ENCODE data around the gene ITIH4. TPM values are rescaled to one million over a fixed set of nuclear protein-coding genes. Genes with fewer than 3 reads are reported as not detected.

The ITIH4 gene
- total RNA-seq, 2 experiments from 2014 or later, result 35.8 to 40.4 TPM

DNA sequence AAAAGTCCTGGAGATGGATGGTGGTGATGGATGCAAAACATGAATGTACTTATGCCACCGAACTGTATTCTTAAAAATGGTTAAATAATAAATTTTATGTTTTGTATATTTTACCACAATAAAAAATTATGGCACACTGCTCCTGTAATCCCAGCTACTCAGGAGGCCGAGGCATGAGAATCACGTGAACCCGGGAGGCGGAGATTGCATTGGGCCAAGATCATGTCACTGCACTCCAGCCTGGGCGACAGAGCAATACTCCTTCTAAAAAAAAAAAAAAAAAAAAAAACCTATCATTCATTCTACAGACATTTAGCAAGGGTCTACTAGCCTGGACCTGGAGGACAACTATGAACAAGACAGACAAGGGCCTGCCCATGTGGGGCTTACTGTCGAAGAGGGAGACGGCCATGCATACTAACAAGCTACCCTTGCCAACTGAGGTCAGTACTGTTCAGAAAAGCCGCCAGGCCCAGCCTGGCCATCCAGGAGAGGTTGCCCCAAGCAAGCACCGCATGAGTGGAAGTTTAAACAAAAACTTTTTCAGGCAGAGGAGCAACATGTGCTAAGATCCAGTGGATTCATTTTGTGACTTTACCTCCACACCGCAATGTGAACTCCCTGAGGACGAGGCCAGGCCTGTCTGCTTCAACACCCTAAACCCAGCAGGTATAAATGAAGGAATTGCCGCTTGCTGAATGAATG is 57.0 kb downstream of the ITIH4 start:
- TF ChIP-seq, protein P1, sequence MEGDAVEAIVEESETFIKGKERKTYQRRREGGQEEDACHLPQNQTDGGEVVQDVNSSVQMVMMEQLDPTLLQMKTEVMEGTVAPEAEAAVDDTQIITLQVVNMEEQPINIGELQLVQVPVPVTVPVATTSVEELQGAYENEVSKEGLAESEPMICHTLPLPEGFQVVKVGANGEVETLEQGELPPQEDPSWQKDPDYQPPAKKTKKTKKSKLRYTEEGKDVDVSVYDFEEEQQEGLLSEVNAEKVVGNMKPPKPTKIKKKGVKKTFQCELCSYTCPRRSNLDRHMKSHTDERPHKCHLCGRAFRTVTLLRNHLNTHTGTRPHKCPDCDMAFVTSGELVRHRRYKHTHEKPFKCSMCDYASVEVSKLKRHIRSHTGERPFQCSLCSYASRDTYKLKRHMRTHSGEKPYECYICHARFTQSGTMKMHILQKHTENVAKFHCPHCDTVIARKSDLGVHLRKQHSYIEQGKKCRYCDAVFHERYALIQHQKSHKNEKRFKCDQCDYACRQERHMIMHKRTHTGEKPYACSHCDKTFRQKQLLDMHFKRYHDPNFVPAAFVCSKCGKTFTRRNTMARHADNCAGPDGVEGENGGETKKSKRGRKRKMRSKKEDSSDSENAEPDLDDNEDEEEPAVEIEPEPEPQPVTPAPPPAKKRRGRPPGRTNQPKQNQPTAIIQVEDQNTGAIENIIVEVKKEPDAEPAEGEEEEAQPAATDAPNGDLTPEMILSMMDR (IDR thresholded peaks at IDR 0.05), result no peak
- POLR2A ChIA-PET, result no interaction called here
- Histone ChIP-seq H3K9me3 (ENCODE audit: control insufficient read depth in 1 of 2, insufficient read depth in 1 of 2, low read length in 2 of 2) (no peaks in the 10 kb centered on the region), H3K36me3 (ENCODE audit: insufficient read depth, low read length) (no peaks in the 10 kb centered on the region), H3K27ac (ENCODE audit: low read depth in 1 of 2, low read length in 2 of 2) (no peak overlapping the region), H3K4me3 (ENCODE audit: low read length) (no peak overlapping the region), H3K27me3 (ENCODE audit: control insufficient read depth in 1 of 2, insufficient read depth in 2 of 2, low read length in 2 of 2) (no peaks in the 10 kb centered on the region), H3K4me1 (ENCODE audit: insufficient read depth, low read length) (peaks cover 14% of the 10 kb centered on the region)
- H3K27ac Mint-ChIP-seq, result no peak overlapping the region
- H3K27me3 Mint-ChIP-seq, result no peaks in the 10 kb centered on the region
- CTCF ChIA-PET, result no interaction called here
- peak overlapping the region; percentile 32 for H3K4me3 Mint-ChIP-seq
- ATAC-seq (ENCODE audit: poor library complexity) (no peak), DNase-seq (peak in 1 of 14 experiments; percentile 4)
- H3K4me1 Mint-ChIP-seq (ENCODE audit: low read depth), result peaks cover 17% of the 10 kb centered on the region
- H3K36me3 Mint-ChIP-seq (ENCODE audit: low read depth), result peaks cover 6% of the 10 kb centered on the region
- intact Hi-C loops (cut with DNase I, micrococcal nuclease), result no loop called here
- no peaks in the 10 kb centered on the region for H3K9me3 Mint-ChIP-seq

DNA sequence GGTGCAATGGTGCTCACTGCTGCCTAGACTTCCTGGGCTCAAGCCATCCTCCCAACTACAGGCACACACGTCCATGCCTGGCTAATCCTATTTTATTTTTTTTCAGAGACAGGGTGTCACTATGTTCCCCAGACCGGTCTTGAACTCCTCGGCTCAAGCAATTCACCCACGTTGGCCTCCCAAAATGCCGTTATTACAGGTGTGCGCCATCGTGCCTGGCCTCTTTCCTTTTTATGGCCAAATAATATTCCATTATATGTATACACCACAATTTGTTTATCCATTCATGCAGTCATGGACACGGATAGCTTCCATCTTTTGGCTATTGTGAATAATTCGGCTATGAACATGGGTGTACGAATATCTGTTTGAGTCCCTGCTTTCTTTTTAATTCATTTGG is 58.8 kb downstream of the ITIH4 start:
- DNase-seq, result no peak
- TF ChIP-seq, protein P1 (IDR thresholded peaks at IDR 0.05), result no peak
- no peaks in the 10 kb centered on the region for H3K36me3 ChIP-seq (ENCODE audit: insufficient read depth, low read length)
- no peaks in the 10 kb centered on the region for H3K9me3 Mint-ChIP-seq
- no peaks in the 10 kb centered on the region for H3K9me3 ChIP-seq (ENCODE audit: control insufficient read depth in 1 of 2, insufficient read depth in 1 of 2, low read length in 2 of 2)
- H3K36me3 Mint-ChIP-seq (ENCODE audit: low read depth), result peaks cover 16% of the 10 kb centered on the region
- no peak overlapping the region for H3K4me3 ChIP-seq (ENCODE audit: low read length)
- CTCF ChIA-PET, result interaction anchor here (0.6 kb wide), 1 partner anchor 52 kb away, joined by 3 read pairs; no protein-coding TSS in a partner anchor
- H3K27ac ChIP-seq (ENCODE audit: low read depth in 1 of 2, low read length in 2 of 2), result no peak overlapping the region
- no peaks in the 10 kb centered on the region for H3K27me3 ChIP-seq (ENCODE audit: control insufficient read depth in 1 of 2, insufficient read depth in 2 of 2, low read length in 2 of 2)
- peaks cover 14% of the 10 kb centered on the region for H3K4me1 ChIP-seq (ENCODE audit: insufficient read depth, low read length)
- intact Hi-C loops (cut with DNase I, micrococcal nuclease), result no loop called here
- H3K27me3 Mint-ChIP-seq, result no peaks in the 10 kb centered on the region
- H3K27ac Mint-ChIP-seq, result peak overlapping the region; percentile 79
- POLR2A ChIA-PET, result interaction anchor here (0.7 kb wide), 1 partner anchor 273 kb away, joined by 3 read pairs; no protein-coding TSS in a partner anchor
- peak overlapping the region; percentile 96 for H3K4me3 Mint-ChIP-seq
- peaks cover 17% of the 10 kb centered on the region for H3K4me1 Mint-ChIP-seq (ENCODE audit: low read depth)
- no peak for ATAC-seq (ENCODE audit: poor library complexity)

DNA sequence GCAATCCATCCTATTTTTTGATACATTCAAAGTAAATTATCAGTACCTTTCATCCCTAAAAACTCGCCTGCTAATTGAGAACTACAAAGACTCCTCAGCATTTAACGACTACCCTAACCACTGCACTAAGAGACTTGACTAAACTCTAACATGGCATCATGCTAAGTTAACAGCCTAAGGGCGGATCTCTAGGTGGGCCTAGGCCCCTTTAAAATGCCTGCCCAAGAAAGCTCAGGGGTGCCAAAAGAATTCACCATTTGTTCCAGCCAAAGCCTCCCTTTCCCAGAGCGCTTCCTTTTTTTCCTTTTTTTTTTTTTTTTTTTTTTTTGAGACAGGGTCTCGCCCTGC is 59.2 kb downstream of the ITIH4 start:
- Mint-ChIP-seq H3K27ac (peak overlapping the region; percentile 79), H3K9me3 (no peaks in the 10 kb centered on the region), H3K4me3 (peak overlapping the region; percentile 96), H3K36me3 (ENCODE audit: low read depth) (peaks cover 19% of the 10 kb centered on the region), H3K27me3 (no peaks in the 10 kb centered on the region), H3K4me1 (ENCODE audit: low read depth) (peaks cover 17% of the 10 kb centered on the region)
- POLR2A ChIA-PET, result interaction anchor here (0.7 to 1.1 kb wide), 3 partner anchors 68 to 275 kb away, joined by 3 read pairs; partner anchors contain the start of gene SFMBT1
- ATAC-seq (ENCODE audit: poor library complexity) (peak; percentile 14), DNase-seq (no peak)
- no peaks in the 10 kb centered on the region for H3K27me3 ChIP-seq (ENCODE audit: control insufficient read depth in 1 of 2, insufficient read depth in 2 of 2, low read length in 2 of 2)
- TF ChIP-seq, protein P1 (IDR thresholded peaks at IDR 0.05), result no peak
- intact Hi-C loops (cut with DNase I, micrococcal nuclease), result no loop called here
- H3K27ac ChIP-seq (ENCODE audit: low read depth in 1 of 2, low read length in 2 of 2), result peak overlapping the region; percentile 63 to 72
- H3K36me3 ChIP-seq (ENCODE audit: insufficient read depth, low read length), result peaks cover 2% of the 10 kb centered on the region
- no peaks in the 10 kb centered on the region for H3K9me3 ChIP-seq (ENCODE audit: control insufficient read depth in 1 of 2, insufficient read depth in 1 of 2, low read length in 2 of 2)
- CTCF ChIA-PET, result interaction anchor here (0.6 kb wide), 1 partner anchor 52 kb away, joined by 3 read pairs; no protein-coding TSS in a partner anchor
- peaks cover 14% of the 10 kb centered on the region for H3K4me1 ChIP-seq (ENCODE audit: insufficient read depth, low read length)
- H3K4me3 ChIP-seq (ENCODE audit: low read length), result peak overlapping the region; percentile 83

Measured in CD4-positive, alpha-beta T cell (primary cell).